Nephron (organoid): ENCODE data around the gene DIPK1A.

Source experiments
- H3K27ac Mint-ChIP-seq, 3 experiments: 2 replicates each; pipeline ENCODE4 v1.8.0; 2020; ENCODE audit warnings: mixed read lengths in 3 of 3, mild to moderate bottlenecking in 2 of 3, moderate library complexity in 1 of 3
- H3K27me3 Mint-ChIP-seq: 2 replicates; pipeline ENCODE4 v1.8.0; 2021; ENCODE audit warnings: low read depth, mild to moderate bottlenecking, moderate library complexity, mixed read lengths
- H3K36me3 Mint-ChIP-seq: 2 replicates; pipeline ENCODE4 v1.8.0; 2020; ENCODE audit warnings: low read depth, mixed read lengths
- H3K4me1 Mint-ChIP-seq: 2 replicates; pipeline ENCODE4 v1.8.0; 2020; ENCODE audit warnings: mixed read lengths
- H3K4me3 Mint-ChIP-seq, 3 experiments: 2 replicates each; pipeline ENCODE4 v1.8.0; 2020; ENCODE audit warnings: mild to moderate bottlenecking in 3 of 3, mixed read lengths in 3 of 3, moderate library complexity in 2 of 3
- H3K9me3 Mint-ChIP-seq: 2 replicates; pipeline ENCODE4 v1.8.0; 2020; ENCODE audit warnings: mixed read lengths
- CTCF ChIP-seq, 3 experiments: fragments of 200-600 bp; sonication (generic); IDR thresholded peaks; one replicate each; pipeline ENCODE4 v1.5.0; 2021; ENCODE audit warnings: antibody characterized with exemption in 3 of 3; ENCODE audit not compliant: unreplicated experiment in 3 of 3

DIPK1A gene

GRCh38 chr1:92945748-92946270 lies 15.5 kb downstream of the DIPK1A start:
- Mint-ChIP-seq H3K9me3 (peaks cover 9% of the 10 kb centered on the region), H3K27me3 (no peaks in the 10 kb centered on the region), H3K4me1 (peaks cover 24% of the 10 kb centered on the region), H3K27ac (no peak overlapping the region), H3K36me3 (no peaks in the 10 kb centered on the region), H3K4me3 (no peak overlapping the region)
- no peak for TF ChIP-seq CTCF (IDR thresholded peaks at IDR 0.05; ENCODE audit: unreplicated experiment in 3 of 3)

- no peak for TF ChIP-seq CTCF (IDR thresholded peaks at IDR 0.05; ENCODE audit: unreplicated experiment in 3 of 3)
- H3K27me3 Mint-ChIP-seq, result no peaks in the 10 kb centered on the region
- peaks cover 9% of the 10 kb centered on the region for H3K9me3 Mint-ChIP-seq
- no peak overlapping the region for H3K4me3 Mint-ChIP-seq
- H3K27ac Mint-ChIP-seq, result no peak overlapping the region
- H3K36me3 Mint-ChIP-seq, result no peaks in the 10 kb centered on the region
- H3K4me1 Mint-ChIP-seq, result peaks cover 30% of the 10 kb centered on the region
Observed at GRCh38 chr1:92944901-92945747, 16.1 kb downstream of the DIPK1A start.

GRCh38 chr1:92943502-92943847 lies 17.8 kb downstream of the DIPK1A start:
- H3K36me3 Mint-ChIP-seq, result no peaks in the 10 kb centered on the region
- TF ChIP-seq CTCF (IDR thresholded peaks at IDR 0.05; ENCODE audit: unreplicated experiment in 3 of 3), result no peak
- peaks cover 33% of the 10 kb centered on the region for H3K4me1 Mint-ChIP-seq
- H3K9me3 Mint-ChIP-seq, result peaks cover 9% of the 10 kb centered on the region
- no peaks in the 10 kb centered on the region for H3K27me3 Mint-ChIP-seq
- H3K27ac Mint-ChIP-seq, result no peak overlapping the region
- H3K4me3 Mint-ChIP-seq, result no peak overlapping the region

- H3K9me3 Mint-ChIP-seq, result no peaks in the 10 kb centered on the region
- H3K36me3 Mint-ChIP-seq, result no peaks in the 10 kb centered on the region
- no peak for TF ChIP-seq CTCF (IDR thresholded peaks at IDR 0.05; ENCODE audit: unreplicated experiment in 3 of 3)
- no peaks in the 10 kb centered on the region for H3K27me3 Mint-ChIP-seq
- no peak overlapping the region for H3K27ac Mint-ChIP-seq
- no peak overlapping the region for H3K4me3 Mint-ChIP-seq
- H3K4me1 Mint-ChIP-seq, result peaks cover 36% of the 10 kb centered on the region
Observed at GRCh38 chr1:92940541-92940940, 20.7 kb downstream of the DIPK1A start.

- Mint-ChIP-seq H3K4me1 (peaks cover 34% of the 10 kb centered on the region), H3K9me3 (no peaks in the 10 kb centered on the region), H3K27ac (no peak overlapping the region), H3K27me3 (no peaks in the 10 kb centered on the region), H3K36me3 (no peaks in the 10 kb centered on the region), H3K4me3 (no peak overlapping the region)
- no peak for TF ChIP-seq CTCF (IDR thresholded peaks at IDR 0.05; ENCODE audit: unreplicated experiment in 3 of 3)
Observed at GRCh38 chr1:92937731-92938130, 23.5 kb downstream of the DIPK1A start.

DNA sequence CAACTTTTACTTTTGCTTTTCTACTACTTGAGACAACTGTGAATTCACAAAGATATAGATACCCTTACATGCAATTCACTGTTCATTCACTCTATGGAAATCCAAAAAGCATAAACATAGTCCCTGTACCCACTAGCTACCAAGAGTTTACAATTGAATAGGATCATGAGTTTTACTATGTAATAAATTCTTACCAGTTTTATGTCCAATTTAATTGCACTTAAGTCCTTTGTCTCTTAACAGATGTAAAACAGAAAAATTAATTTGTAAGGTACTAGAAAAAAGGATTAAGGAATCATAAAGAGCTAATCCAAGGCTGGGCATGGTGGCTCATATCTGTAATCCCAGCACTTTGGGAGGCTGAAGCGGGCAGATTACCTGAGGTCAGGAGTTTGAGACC lies 24.4 kb downstream of the DIPK1A start:
- H3K27ac Mint-ChIP-seq, result no peak overlapping the region
- TF ChIP-seq CTCF (IDR thresholded peaks at IDR 0.05; ENCODE audit: unreplicated experiment in 3 of 3), result no peak
- no peaks in the 10 kb centered on the region for H3K9me3 Mint-ChIP-seq
- H3K36me3 Mint-ChIP-seq, result no peaks in the 10 kb centered on the region
- H3K4me3 Mint-ChIP-seq, result no peak overlapping the region
- no peaks in the 10 kb centered on the region for H3K27me3 Mint-ChIP-seq
- H3K4me1 Mint-ChIP-seq, result peaks cover 37% of the 10 kb centered on the region
